ENCODE results near the gene FGF14.
"Not testable (repeated sequence)": the region's sequence is repeated elsewhere in the genome, so short reads cannot be mapped to it uniquely, and the experiment has no call there.

Gene FGF14

GRCh38 chr13:102041544-102041943 is 360.3 kb downstream of the FGF14 start:
- DNase-seq (ENCODE audit: low spot score) (no peak), FAIRE-seq (no peak)

DNA sequence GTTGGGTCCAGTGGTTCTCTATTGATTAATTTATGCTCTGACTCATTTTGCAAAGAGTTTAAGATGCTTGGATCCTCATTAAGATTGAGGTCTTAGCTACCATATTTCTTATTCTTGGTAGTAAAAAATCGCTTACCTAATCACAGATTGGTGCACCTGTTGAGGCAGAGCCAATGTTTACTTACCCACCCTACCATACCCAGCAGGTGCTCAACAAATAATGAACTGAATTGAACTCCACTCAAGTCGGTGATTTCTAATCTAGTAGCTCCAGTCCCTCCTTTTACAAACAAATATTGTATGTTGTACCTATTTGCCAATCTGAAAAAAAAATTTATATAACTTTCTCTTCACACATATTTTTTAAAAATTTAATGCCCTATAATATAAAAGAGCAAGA is 361.0 kb downstream of the FGF14 start:
- no peak for DNase-seq (ENCODE audit: low spot score)
- no peak for FAIRE-seq

DNA sequence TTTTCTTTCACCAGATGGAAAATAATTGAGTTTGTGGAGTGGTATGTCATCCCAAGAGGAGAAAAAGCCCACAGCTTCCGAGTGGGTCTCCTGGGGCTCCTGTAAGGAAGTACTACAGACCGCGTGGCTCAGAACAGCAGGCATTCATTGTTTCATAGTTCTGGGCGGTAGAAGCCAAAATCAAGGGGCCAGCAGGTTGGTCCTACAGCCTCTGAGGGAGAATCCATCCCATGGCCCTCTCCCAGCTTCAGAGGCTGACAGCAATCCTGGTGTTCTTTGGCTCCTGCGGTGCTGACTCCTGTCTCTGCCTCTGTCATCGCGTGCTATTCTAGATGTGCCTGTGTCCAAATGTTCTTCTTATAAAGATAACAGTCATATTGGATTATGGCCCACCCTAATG is 362.6 kb downstream of the FGF14 start:
- FAIRE-seq (no peak), DNase-seq (ENCODE audit: low spot score) (no peak)

DNA sequence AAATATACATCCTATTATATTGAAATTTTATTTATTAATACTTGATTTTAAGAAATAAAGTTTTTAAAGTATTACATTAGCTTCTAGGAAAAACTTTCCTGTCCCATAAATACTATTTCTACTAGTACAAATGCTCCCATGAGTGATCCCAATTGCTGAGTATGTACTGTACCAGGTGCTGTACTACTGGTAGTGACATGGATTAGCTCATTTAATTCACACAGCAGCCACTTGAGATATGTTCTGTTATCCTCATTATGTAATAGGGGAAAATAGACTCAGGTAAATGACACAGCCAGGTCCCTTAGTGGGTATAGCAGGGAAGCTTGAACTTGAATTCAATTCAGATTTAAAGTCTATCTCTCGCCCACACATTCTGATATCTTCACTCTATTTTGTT is 363.1 kb downstream of the FGF14 start:
- DNase-seq (ENCODE audit: low spot score) (no peak), FAIRE-seq (no peak)

GRCh38 chr13:102035969-102036368 is 365.9 kb downstream of the FGF14 start:
- DNase-seq (ENCODE audit: low spot score): no peak
- no peak for FAIRE-seq

GRCh38 chr13:102033857-102034331 is 368.0 kb downstream of the FGF14 start:
- FAIRE-seq (no peak), DNase-seq (ENCODE audit: low spot score) (no peak)

- FAIRE-seq (no peak), DNase-seq (ENCODE audit: low spot score) (no peak)
Observed at GRCh38 chr13:102033386-102033785, 368.5 kb downstream of the FGF14 start.

DNA sequence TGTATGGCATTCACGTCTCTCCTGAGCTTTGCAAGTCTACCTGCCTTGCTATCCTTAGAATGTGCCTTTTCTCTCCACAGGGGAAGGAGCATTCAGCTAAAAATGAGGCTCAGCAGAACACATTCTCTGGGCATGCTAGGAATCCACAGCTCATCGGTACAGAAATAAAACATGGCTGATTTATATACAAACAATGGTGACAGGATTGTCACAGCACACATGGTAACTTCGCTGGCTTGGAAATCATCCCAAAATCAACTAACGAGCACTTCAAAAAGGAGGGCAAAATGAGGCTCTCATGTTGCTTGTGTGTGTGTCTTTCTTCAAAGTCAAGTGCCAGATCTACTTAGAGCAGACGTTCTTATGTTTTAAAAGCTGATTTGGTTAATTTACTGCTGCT is 373.0 kb downstream of the FGF14 start:
- no peak for FAIRE-seq
- DNase-seq (ENCODE audit: low spot score): no peak

DNA sequence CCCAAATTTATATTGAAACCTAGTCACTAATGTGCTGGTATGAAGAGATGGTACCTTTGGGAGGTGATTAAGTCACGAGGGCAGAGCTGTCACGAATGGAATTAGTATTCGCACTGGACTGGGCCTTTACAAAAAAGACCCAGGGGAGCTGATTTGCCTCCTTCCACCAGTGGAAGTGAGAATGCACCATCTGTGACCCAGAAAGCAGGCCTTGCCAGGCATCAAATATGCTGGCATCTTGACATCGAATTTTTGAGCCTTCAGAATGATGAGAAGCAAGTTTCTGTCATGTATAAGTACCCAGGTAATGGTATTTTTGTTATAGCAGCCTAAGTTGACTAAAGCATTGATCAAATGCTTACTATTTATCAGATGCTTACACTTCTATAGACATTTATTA is 373.6 kb downstream of the FGF14 start:
- no peak for DNase-seq (ENCODE audit: low spot score)
- no peak for FAIRE-seq

GRCh38 chr13:102021777-102022176 is 380.1 kb downstream of the FGF14 start:
- DNase-seq (ENCODE audit: low spot score) (no peak), FAIRE-seq (no peak)

DNA sequence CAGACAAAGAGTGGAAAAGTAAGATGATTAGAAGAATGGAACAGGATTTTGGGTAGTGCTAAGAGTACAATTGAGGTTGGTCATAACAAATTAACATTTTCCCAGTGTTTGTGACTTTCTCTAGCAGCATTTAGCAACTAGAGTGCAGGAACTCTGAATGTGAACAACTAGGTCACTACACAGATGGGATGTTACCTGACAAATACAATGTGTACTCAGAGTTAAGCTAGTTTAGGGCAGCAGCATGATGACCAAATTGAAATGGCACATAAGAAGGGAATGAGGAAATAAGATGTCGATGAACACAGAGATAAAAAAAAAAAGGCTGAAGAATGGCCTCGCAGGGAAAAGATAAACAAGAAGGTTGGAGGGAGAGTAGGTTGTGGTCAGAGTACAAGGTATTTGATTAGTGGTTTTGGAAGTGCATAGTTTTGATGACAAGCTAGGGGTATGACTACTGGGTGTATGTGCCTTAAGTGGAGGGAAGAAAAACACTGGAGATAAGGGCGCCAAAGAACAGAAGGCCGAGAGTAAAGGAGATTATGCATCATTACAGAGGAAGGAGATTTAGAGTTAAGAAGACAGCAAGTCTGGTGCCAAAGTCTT is 381.1 kb downstream of the FGF14 start:
- DNase-seq (ENCODE audit: low spot score) (no peak), FAIRE-seq (no peak)

GRCh38 chr13:102018716-102019115 is 383.1 kb downstream of the FGF14 start:
- FAIRE-seq: no peak

GRCh38 chr13:102017248-102017647 is 384.6 kb downstream of the FGF14 start:
- FAIRE-seq (no peak), DNase-seq (ENCODE audit: low spot score) (no peak)

More at GRCh38 chr13:102018716-102019115, 383.1 kb downstream of the FGF14 start:
- DNase-seq (ENCODE audit: low spot score): no peak

DNA sequence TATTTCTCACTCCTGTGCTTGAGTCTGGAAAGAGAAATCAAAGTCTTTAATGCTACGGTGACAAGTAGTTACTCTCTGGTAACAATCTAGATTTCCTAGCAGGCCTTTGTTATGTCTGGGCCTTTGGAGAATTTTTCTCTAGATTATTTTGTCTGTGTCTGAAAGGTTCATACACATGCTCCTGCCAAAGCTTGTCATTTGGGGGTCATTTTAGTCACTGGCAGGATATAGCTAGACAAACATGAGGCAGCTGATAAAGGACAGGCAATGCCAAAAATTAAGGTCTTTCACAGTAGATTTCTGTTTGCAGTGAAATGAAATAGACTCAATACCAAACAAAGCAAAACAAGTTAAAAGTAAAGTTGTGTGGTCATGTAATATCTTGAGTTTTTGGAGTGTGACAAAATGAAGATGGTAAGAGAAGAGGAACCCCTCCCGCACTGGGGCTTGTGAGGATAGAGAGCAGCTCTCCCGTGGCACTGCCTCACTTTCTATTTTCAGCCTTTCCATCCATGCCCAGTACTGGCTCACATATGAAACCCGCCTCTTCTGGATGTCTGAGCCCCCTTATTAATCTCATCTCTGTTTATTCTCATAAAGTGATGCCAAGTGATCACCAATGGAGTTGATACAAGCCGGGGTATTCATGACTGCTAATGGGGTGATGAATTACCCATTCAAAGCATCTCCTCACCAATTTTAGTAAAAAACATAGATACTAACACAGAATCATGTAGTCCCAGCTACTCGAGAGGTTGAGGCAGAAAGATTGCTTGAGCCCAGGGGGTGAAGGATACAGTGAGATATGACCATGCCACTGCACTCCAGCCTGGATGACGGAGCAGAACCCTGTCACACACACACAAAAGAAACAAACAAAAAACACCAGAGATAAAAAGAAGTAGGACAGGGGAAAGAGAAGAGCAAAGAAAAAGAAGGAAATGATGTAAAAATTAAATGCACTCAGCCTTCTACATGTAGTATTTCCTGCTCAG is 389.3 kb downstream of the FGF14 start:
- FAIRE-seq: no peak
- no peak for DNase-seq (ENCODE audit: low spot score)

DNA sequence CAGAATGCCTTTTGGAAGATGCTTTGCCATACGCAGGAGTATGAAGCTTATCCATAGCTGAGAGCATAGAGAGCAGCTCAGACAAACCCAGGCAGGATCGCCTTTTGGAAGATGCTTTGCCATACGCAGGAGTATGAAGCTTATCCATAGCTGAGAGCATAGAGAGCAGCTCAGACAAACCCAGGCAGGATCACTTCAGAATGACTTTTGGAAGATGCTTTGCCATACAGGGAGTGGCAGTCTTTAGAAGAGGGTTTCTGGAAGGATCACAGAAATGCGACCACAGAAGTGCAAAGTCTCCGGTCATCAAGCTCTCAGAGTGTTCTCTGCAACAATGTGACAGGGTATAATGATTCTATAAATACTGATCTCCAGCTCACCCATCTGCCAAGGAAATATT is 390.4 kb downstream of the FGF14 start:
- not testable (repeated sequence) for DNase-seq (ENCODE audit: low spot score); FAIRE-seq

GRCh38 chr13:102003848-102004570 is 397.8 kb downstream of the FGF14 start:
- DNase-seq (ENCODE audit: low spot score): no peak
- FAIRE-seq: no peak

DNA sequence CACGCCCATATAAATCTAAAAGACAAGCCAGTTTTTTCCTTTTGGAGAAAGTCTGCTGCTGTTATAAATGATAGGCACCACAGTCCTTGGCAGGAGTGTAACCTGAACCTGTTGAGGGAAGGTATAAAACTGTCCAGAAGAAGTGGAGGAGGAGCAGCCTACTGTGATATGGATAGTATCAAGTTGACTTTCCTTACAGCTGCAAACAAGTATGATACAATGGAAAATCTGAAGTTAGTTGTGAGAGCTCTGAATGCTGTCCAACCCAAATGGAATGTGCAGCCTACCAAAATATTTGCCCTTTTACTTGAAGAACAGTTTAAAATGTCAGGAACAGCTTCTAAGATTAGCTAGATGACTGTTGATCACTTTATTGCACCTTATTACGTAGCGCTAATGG is 399.6 kb downstream of the FGF14 start:
- no peak for FAIRE-seq

GRCh38 chr13:102000764-102001163 is 401.1 kb downstream of the FGF14 start:
- no peak for DNase-seq (ENCODE audit: low spot score)
- FAIRE-seq: no peak

More for the DNA sequence above, 399.6 kb downstream of the FGF14 start:
- no peak for DNase-seq (ENCODE audit: low spot score)

DNA sequence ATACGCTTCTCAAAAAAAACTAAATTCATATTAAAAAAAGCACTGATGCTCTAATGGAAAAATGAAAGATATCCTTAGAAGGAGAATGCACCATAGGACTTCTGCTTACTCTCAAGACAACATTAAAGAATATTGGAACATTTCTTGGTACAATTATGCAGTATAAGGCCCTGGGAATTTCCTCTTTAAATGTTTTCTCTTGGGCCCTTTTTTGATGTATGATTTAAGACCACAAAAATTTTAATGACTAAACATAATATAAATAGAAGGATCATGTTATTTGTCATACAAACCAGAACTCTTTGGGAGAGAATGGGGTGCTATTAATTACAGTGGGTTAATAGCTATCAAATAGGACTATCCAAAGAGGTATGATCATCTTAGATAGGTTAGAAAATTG is 403.7 kb downstream of the FGF14 start:
- FAIRE-seq: no peak
- DNase-seq (ENCODE audit: low spot score): no peak

DNA sequence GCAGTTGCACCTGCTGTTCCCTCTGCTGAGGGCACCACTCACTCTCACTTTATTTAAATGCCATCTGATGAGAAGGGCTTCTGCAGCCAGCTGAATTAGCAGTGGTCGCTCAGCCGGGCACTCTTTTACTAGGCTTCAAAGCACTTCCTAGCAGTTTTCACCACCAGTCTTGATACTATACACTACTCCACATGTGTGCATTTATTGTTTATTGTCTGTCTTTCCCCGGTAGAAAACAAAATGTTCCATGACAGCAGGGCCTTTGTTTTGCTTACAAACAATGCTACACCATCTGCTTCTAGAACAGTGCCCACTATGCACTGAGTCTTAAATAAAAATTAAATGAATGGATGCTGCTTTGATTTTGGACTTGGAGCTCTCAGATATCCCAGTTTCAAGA is 404.9 kb downstream of the FGF14 start:
- DNase-seq (ENCODE audit: low spot score) (no peak), FAIRE-seq (no peak)

GRCh38 chr13:101989798-101990350 is 412.0 kb downstream of the FGF14 start:
- DNase-seq (ENCODE audit: low spot score) (no peak), FAIRE-seq (no peak)

DNA sequence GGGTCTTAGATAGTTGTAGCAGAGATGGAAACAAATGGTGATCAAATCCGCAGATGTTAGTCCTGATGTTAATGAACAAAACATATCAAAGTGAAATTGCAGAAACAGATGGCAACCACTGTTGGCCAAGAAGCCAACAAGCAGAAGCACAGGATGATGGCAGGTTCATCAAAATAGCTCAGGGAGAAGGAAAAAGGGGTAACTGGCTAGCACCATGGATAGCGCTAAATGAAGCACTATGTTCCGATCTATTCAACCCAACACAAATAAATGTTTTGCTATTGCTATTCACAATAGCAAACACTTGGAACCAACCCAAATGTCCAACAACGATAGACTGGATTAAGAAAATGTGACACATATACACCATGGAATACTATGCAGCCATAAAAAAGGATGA is 413.7 kb downstream of the FGF14 start:
- FAIRE-seq (no peak), DNase-seq (ENCODE audit: low spot score) (no peak)
